H1 (cell line): ENCODE data around the gene ALDH5A1. TPM values are rescaled to one million over a fixed set of nuclear protein-coding genes. Genes with fewer than 3 reads are reported as not detected.

Experiments
- polyA plus RNA-seq, 7 experiments: library from polyadenylated mRNA; depleted of rRNA in 3 of 7; stranded (reverse) in 5 of 7; unstranded in 2 of 7; fragments of >200 nt in 5 of 7; fragments of 200-250 nt in 2 of 7; gene quantifications; 1 replicate in 5 of 7; 2 replicates in 1 of 7; 4 replicates in 1 of 7; pipeline versions ENCODE4 v1.2.1 to v1.2.3, GENCODE V29; 2011 to 2013; ENCODE audit warnings: missing spikeins in 2 of 7, mixed read lengths in 2 of 7
- total RNA-seq: library from RNA; stranded (reverse); fragmentation: NEBNext Ultra II Directional; extraction: Animal tissue kit (Norgen Biotek cat#: 25700); gene quantifications from 2 replicates; pipeline ENCODE4 v1.2.1, GENCODE V29; 2021
- TF ChIP-seq, protein P1 (sequence below): IDR thresholded peaks from 2 replicates; pipeline ENCODE4 v1.6.1; 2012; ENCODE audit warnings: low read length, inconsistent platforms

Gene ALDH5A1
- total and polyA plus RNA-seq, 2 of the 8 experiments (the other 6 are each of a cell fraction or from before 2014, with no cell fraction given) = 1.5 to 2.4 TPM

DNA sequence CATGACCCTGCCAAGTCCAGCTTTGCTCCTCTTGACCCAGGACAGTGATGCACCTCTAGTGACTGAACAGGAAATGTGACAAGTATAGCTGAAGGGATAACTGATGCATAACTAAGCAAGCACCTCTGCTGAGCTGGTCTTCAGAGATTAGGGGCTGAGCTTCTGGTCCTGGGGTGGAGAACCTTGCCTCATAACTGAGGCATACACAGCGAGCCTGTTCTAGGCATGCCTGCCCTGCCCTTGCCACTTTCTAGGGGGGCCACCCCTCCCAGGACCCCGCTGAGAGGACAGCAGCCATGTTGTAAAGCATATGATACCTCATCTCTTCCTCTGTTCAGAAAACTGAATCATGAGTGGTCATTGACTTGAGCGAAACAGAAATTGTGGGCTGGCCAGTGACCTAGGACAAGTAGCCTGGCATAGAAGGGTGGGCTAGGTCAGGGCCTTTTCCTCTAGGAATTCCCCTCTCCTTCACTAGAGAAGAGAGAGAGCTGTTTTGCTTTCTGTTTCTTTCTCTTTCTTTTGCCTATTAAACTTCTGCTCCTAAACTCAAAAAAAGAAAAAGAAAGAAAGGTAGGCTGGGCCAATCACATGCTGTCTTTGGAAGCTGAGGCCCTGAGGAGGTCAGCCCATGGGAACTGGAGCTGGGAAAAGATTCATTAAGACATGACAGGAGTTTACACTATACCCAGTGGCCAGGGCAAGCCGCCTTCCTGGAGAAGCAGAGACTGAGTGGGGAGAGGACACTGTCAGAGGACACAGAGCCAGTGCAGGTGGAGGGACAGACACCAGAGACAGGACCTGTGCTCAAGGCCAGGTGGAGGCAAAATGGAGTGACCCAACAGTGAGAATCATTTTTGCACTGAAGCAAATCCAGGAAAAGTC is 23.1 kb downstream of the ALDH5A1 start (continued):
- TF ChIP-seq, protein P1, sequence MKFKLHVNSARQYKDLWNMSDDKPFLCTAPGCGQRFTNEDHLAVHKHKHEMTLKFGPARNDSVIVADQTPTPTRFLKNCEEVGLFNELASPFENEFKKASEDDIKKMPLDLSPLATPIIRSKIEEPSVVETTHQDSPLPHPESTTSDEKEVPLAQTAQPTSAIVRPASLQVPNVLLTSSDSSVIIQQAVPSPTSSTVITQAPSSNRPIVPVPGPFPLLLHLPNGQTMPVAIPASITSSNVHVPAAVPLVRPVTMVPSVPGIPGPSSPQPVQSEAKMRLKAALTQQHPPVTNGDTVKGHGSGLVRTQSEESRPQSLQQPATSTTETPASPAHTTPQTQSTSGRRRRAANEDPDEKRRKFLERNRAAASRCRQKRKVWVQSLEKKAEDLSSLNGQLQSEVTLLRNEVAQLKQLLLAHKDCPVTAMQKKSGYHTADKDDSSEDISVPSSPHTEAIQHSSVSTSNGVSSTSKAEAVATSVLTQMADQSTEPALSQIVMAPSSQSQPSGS = no peak
